Kidney epithelial cell (primary cell): Measurements from ENCODE around the gene CD300LB. TPM values are rescaled to one million over a fixed set of nuclear protein-coding genes. Genes with fewer than 3 reads are reported as not detected.
"Not testable (repeated sequence)": the region's sequence is repeated elsewhere in the genome, so short reads cannot be mapped to it uniquely, and the experiment has no call there.

ENCODE experiments used
- DNase-seq: peaks from one replicate; pipeline ENCODE4 v3.0.0-alpha.2; 2010; ENCODE audit warnings: low read depth
- H3K27me3 ChIP-seq: 2 replicates; pipeline ENCODE4 v1.6.0; 2011; ENCODE audit warnings: low read length; ENCODE audit not compliant: control insufficient read depth, insufficient read depth
- H3K36me3 ChIP-seq: 2 replicates; pipeline ENCODE4 v1.5.1; 2011; ENCODE audit warnings: low read length; ENCODE audit not compliant: control insufficient read depth, insufficient read depth
- H3K4me3 ChIP-seq: 2 replicates; pipeline ENCODE4 v1.5.1; 2011; ENCODE audit warnings: low read depth, mild to moderate bottlenecking, control low read depth, low read length
- CTCF ChIP-seq: IDR thresholded peaks from 2 replicates; pipeline ENCODE4 v1.5.1; 2011; ENCODE audit warnings: mild to moderate bottlenecking, moderate library complexity, low read length, control low read depth, inconsistent platforms; ENCODE audit not compliant: insufficient read depth, poor library complexity, severe bottlenecking
- total RNA-seq: library from RNA; depleted of rRNA; stranded (reverse); fragments of >200 nt; gene quantifications from 2 replicates; pipeline ENCODE4 v1.2.3, GENCODE V29; 2015

Gene CD300LB
- total RNA-seq, 1 donor from 2014 or later, result not detected

GRCh38 chr17:74491626-74492025 lies 39.6 kb downstream of the CD300LB start:
- TF ChIP-seq CTCF, result no peak
- DNase-seq, result no peak
- peaks cover 6% of the 10 kb centered on the region for H3K27me3 ChIP-seq
- no peak overlapping the region for H3K4me3 ChIP-seq
- H3K36me3 ChIP-seq, result no peaks in the 10 kb centered on the region

GRCh38 chr17:74490716-74491115 lies 40.6 kb downstream of the CD300LB start:
- Histone ChIP-seq H3K4me3 (no peak overlapping the region), H3K36me3 (no peaks in the 10 kb centered on the region), H3K27me3 (peaks cover 6% of the 10 kb centered on the region)
- no peak for DNase-seq
- TF ChIP-seq CTCF, result no peak

- H3K4me3 ChIP-seq, DNase-seq, H3K36me3 ChIP-seq, H3K27me3 ChIP-seq: not testable (repeated sequence)
These were observed 43.0 kb downstream of the CD300LB start for GRCh38 chr17:74488276-74488675.

- no peak for DNase-seq
- TF ChIP-seq CTCF, result no peak
- Histone ChIP-seq H3K36me3 (no peaks in the 10 kb centered on the region), H3K4me3 (no peak overlapping the region), H3K27me3 (peaks cover 4% of the 10 kb centered on the region)
These were observed 45.4 kb downstream of the CD300LB start for GRCh38 chr17:74485841-74486240.

- Histone ChIP-seq H3K36me3 (no peaks in the 10 kb centered on the region), H3K27me3 (peaks cover 3% of the 10 kb centered on the region), H3K4me3 (no peak overlapping the region)
- no peak for DNase-seq
- no peak for TF ChIP-seq CTCF
These were observed 46.1 kb downstream of the CD300LB start for GRCh38 chr17:74485022-74485743.

- no peak for TF ChIP-seq CTCF
- no peaks in the 10 kb centered on the region for H3K36me3 ChIP-seq
- no peak for DNase-seq
- H3K27me3 ChIP-seq, result peaks cover 3% of the 10 kb centered on the region
- no peak overlapping the region for H3K4me3 ChIP-seq
These were observed 47.2 kb downstream of the CD300LB start for GRCh38 chr17:74484066-74484465.
